KOPT-K1 (cell line): ENCODE results near the gene C1orf53.
"Not testable (repeated sequence)": the region's sequence is repeated elsewhere in the genome, so short reads cannot be mapped to it uniquely, and the experiment has no call there.

Source experiments
- H3K27ac ChIP-seq: fragments of 200-600 bp; sonication (generic); 2 replicates; pipeline ENCODE4 v1.5.1; 2016; ENCODE audit warnings: antibody characterized with exemption, mild to moderate bottlenecking, low read depth, low read length; ENCODE audit not compliant: poor library complexity, severe bottlenecking
- H3K36me3 ChIP-seq: fragments of 200-600 bp; sonication (generic); 2 replicates; pipeline ENCODE4 v1.5.1; 2017; ENCODE audit warnings: antibody characterized with exemption, mild to moderate bottlenecking, low read length, moderate library complexity; ENCODE audit not compliant: insufficient read depth
- H3K9me3 ChIP-seq: fragments of 200-600 bp; sonication (generic); 2 replicates; pipeline ENCODE4 v1.5.1; 2017; ENCODE audit warnings: antibody characterized with exemption, low read length, mild to moderate bottlenecking; ENCODE audit not compliant: insufficient read depth, poor library complexity, severe bottlenecking

The C1orf53 gene

GRCh38 chr1:197924516-197925123, 22.2 kb downstream of the C1orf53 start:
- Histone ChIP-seq H3K9me3 (no peaks in the 10 kb centered on the region), H3K36me3 (no peaks in the 10 kb centered on the region), H3K27ac (no peak overlapping the region)

- H3K9me3 ChIP-seq = no peaks in the 10 kb centered on the region
- no peaks in the 10 kb centered on the region for H3K36me3 ChIP-seq
- H3K27ac ChIP-seq = peak overlapping the region; percentile 14
These were observed 25.7 kb downstream of the C1orf53 start for GRCh38 chr1:197927908-197928665.

GRCh38 chr1:197928849-197929336, 26.5 kb downstream of the C1orf53 start:
- Histone ChIP-seq H3K36me3 (no peaks in the 10 kb centered on the region), H3K27ac (peak overlapping the region; percentile 14), H3K9me3 (no peaks in the 10 kb centered on the region)

GRCh38 chr1:197933016-197933415, 30.6 kb downstream of the C1orf53 start:
- H3K27ac ChIP-seq = no peak overlapping the region
- H3K36me3 ChIP-seq = no peaks in the 10 kb centered on the region
- H3K9me3 ChIP-seq = no peaks in the 10 kb centered on the region

- H3K36me3 ChIP-seq = no peaks in the 10 kb centered on the region
- no peaks in the 10 kb centered on the region for H3K9me3 ChIP-seq
- no peak overlapping the region for H3K27ac ChIP-seq
These were observed 31.2 kb downstream of the C1orf53 start for GRCh38 chr1:197933647-197934046.

- no peaks in the 10 kb centered on the region for H3K9me3 ChIP-seq
- H3K36me3 ChIP-seq = no peaks in the 10 kb centered on the region
- no peak overlapping the region for H3K27ac ChIP-seq
These were observed 35.0 kb downstream of the C1orf53 start for GRCh38 chr1:197937381-197937780.

- Histone ChIP-seq H3K9me3 (no peaks in the 10 kb centered on the region), H3K36me3 (no peaks in the 10 kb centered on the region), H3K27ac (no peak overlapping the region)
These were observed 35.5 kb downstream of the C1orf53 start for GRCh38 chr1:197937892-197938291.

GRCh38 chr1:197939159-197939980, 36.9 kb downstream of the C1orf53 start:
- H3K9me3 ChIP-seq, H3K27ac ChIP-seq, H3K36me3 ChIP-seq: not testable (repeated sequence)

GRCh38 chr1:197942042-197942441, 39.6 kb downstream of the C1orf53 start:
- H3K36me3 ChIP-seq = no peaks in the 10 kb centered on the region

GRCh38 chr1:197944485-197944884, 42.1 kb downstream of the C1orf53 start:
- no peaks in the 10 kb centered on the region for H3K36me3 ChIP-seq

More at GRCh38 chr1:197942042-197942441, 39.6 kb downstream of the C1orf53 start:
- H3K9me3 ChIP-seq = no peaks in the 10 kb centered on the region
- H3K27ac ChIP-seq = no peak overlapping the region

GRCh38 chr1:197948926-197949899, 46.8 kb downstream of the C1orf53 start:
- Histone ChIP-seq H3K36me3 (no peaks in the 10 kb centered on the region), H3K9me3 (no peaks in the 10 kb centered on the region), H3K27ac (peak overlapping the region; percentile 58)

More at GRCh38 chr1:197944485-197944884, 42.1 kb downstream of the C1orf53 start:
- no peaks in the 10 kb centered on the region for H3K9me3 ChIP-seq
- no peak overlapping the region for H3K27ac ChIP-seq

GRCh38 chr1:197951089-197951488, 48.7 kb downstream of the C1orf53 start:
- Histone ChIP-seq H3K9me3 (no peaks in the 10 kb centered on the region), H3K27ac (no peak overlapping the region), H3K36me3 (no peaks in the 10 kb centered on the region)

GRCh38 chr1:197951617-197952175, 49.3 kb downstream of the C1orf53 start:
- H3K36me3 ChIP-seq = no peaks in the 10 kb centered on the region
- H3K9me3 ChIP-seq = no peaks in the 10 kb centered on the region
- no peak overlapping the region for H3K27ac ChIP-seq

GRCh38 chr1:197953472-197953871, 51.0 kb downstream of the C1orf53 start:
- not testable (repeated sequence) for H3K9me3 ChIP-seq, H3K27ac ChIP-seq, H3K36me3 ChIP-seq
